Activated T-helper 2 cell treated with anti-CD3 and anti-CD28 coated beads, Interferon-gamma antibody, Interleukin-2, Interleukin-4, amounts not matched to agents 10 μg/mL and 5 μg/mL and 100 μg/mL, durations not matched to agents 14 hours and 24 hours and 36 hours (primary cell): ENCODE measurements around the gene CFAP73. TPM values are rescaled to one million over a fixed set of nuclear protein-coding genes. Genes with fewer than 3 reads are reported as not detected.
"Not testable (repeated sequence)": the region's sequence is repeated elsewhere in the genome, so short reads cannot be mapped to it uniquely, and the experiment has no call there.

Source experiments
- DNase-seq: peaks from one replicate; pipeline ENCODE4 v3.0.0; 2021; ENCODE audit warnings: low spot score
- H3K27ac Mint-ChIP-seq: one replicate; pipeline ENCODE4 v1.8.0; 2021; ENCODE audit warnings: mixed read lengths
- H3K27me3 Mint-ChIP-seq: one replicate; pipeline ENCODE4 v1.8.0; 2021; ENCODE audit warnings: low read depth, mixed read lengths
- H3K36me3 Mint-ChIP-seq: one replicate; pipeline ENCODE4 v1.8.0; 2021; ENCODE audit warnings: low read depth, mixed read lengths
- H3K4me1 Mint-ChIP-seq: one replicate; pipeline ENCODE4 v1.8.0; 2021; ENCODE audit warnings: low read depth, mixed read lengths
- H3K4me3 Mint-ChIP-seq: one replicate; pipeline ENCODE4 v1.8.0; 2021; ENCODE audit warnings: low read depth, mild to moderate bottlenecking, moderate library complexity, mixed read lengths
- H3K9me3 Mint-ChIP-seq: one replicate; pipeline ENCODE4 v1.8.0; 2021; ENCODE audit warnings: mixed read lengths
- intact Hi-C: fragments of 100-400 bp; cut with micrococcal nuclease; formaldehyde crosslinking; loops from one replicate; pipeline ENCODE4 v1.15.1; 2023
- total RNA-seq: library from RNA; stranded (reverse); gene quantifications from 2 replicates; pipeline ENCODE4 v1.2.3, GENCODE V29; 2022

Gene CFAP73
- total RNA-seq, 1 donor from 2014 or later: not detected

DNA sequence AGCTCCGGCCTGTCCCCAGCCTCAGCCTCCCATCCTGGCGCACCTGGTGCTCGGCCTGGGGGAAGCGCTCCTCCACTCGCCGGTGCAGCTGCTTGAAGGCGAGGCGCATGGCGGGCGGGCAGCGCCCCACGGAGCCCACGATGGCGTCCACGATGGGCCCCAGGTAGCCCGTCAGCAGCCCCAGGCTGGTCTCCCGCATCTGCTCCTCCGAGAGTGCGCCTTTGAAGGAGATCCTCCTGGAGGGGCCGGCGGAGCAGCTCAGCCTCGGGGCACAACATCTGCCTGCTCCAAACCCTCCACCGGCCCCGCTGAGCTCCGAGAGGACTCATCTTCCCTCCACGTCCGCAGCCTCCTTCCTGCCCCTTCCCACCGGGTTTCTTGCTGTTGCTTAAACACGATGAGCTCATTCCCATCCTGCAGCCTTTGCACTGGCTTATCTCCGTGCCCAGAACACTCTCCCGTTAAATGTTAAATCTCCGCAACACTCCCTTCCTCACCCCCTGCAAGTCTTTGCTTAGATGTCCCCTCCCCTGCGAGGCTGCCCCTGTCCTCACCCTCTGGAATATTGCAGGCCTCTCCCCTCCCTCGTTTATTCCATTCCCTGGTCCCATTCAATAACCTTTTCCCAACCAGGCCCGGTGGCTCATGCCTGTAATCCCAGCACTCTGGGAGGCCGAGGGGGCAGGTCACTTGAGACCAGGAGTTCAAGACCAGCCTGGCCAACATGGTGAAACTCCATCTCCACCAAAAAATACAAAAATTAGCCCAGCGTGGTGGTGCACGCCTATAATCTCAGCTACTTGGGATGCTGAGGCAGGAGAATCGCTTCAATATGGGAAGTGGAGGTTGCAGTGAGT, 37.3 kb upstream of the CFAP73 start:
- no peaks in the 10 kb centered on the region for H3K27me3 Mint-ChIP-seq
- no peaks in the 10 kb centered on the region for H3K9me3 Mint-ChIP-seq
- H3K4me3 Mint-ChIP-seq: no peak overlapping the region

GRCh38 chr12:113113397-113113796, 36.1 kb upstream of the CFAP73 start:
- no peak for DNase-seq
- H3K27ac Mint-ChIP-seq: no peak overlapping the region
- H3K4me1 Mint-ChIP-seq: no peaks in the 10 kb centered on the region
- no peaks in the 10 kb centered on the region for H3K36me3 Mint-ChIP-seq
- intact Hi-C loops: no loop called here
- no peaks in the 10 kb centered on the region for H3K9me3 Mint-ChIP-seq
- H3K4me3 Mint-ChIP-seq: no peak overlapping the region
- no peaks in the 10 kb centered on the region for H3K27me3 Mint-ChIP-seq

More for the DNA sequence above, 37.3 kb upstream of the CFAP73 start:
- Mint-ChIP-seq H3K4me1 (no peaks in the 10 kb centered on the region), H3K27ac (no peak overlapping the region), H3K36me3 (no peaks in the 10 kb centered on the region)
- intact Hi-C loops: no loop called here
- DNase-seq: no peak

DNA sequence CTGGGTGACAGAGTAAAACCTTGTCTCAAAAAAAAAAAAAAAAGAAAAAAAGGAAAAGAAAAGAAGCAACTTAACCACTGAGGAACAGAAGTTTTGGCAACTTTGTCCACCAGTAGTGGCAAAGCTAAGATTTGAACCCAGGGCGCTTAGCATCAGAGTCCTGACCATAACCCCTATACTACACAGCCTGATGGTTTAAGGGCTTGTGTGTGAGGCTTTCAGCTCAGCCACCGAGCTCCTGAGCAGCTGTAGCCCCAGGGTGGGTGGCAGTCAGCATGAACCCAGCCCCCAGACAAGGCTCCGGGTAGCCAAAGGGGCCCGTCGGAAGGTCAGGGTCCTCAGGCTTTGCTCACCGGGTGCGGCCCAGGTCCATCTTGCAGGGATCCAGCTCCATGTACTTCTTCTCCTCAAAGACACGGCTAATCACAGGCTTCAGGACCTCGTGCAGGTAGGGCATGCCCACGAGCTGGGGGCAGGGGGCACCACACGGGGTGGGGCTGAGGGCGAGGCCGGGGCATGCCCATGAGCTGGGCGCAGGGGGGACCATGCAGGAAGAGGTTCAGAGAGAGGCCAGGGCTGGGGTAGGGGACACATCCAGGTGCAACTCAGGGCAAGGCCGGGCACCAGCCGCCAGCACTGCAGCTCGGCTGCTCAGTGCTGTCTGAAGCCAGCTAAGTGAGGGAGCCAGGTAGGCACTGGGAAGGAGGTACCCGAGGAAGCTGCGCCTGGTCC, 34.9 kb upstream of the CFAP73 start:
- H3K4me3 Mint-ChIP-seq: no peak overlapping the region

GRCh38 chr12:113115455-113116126, 33.9 kb upstream of the CFAP73 start:
- Mint-ChIP-seq H3K9me3 (no peaks in the 10 kb centered on the region), H3K4me3 (no peak overlapping the region), H3K36me3 (no peaks in the 10 kb centered on the region), H3K4me1 (no peaks in the 10 kb centered on the region), H3K27me3 (no peaks in the 10 kb centered on the region), H3K27ac (no peak overlapping the region)
- intact Hi-C loops: no loop called here
- DNase-seq: no peak

More for the DNA sequence above, 34.9 kb upstream of the CFAP73 start:
- intact Hi-C loops: no loop called here
- Mint-ChIP-seq H3K4me1 (no peaks in the 10 kb centered on the region), H3K36me3 (no peaks in the 10 kb centered on the region), H3K9me3 (no peaks in the 10 kb centered on the region), H3K27me3 (no peaks in the 10 kb centered on the region), H3K27ac (no peak overlapping the region)
- DNase-seq: no peak

DNA sequence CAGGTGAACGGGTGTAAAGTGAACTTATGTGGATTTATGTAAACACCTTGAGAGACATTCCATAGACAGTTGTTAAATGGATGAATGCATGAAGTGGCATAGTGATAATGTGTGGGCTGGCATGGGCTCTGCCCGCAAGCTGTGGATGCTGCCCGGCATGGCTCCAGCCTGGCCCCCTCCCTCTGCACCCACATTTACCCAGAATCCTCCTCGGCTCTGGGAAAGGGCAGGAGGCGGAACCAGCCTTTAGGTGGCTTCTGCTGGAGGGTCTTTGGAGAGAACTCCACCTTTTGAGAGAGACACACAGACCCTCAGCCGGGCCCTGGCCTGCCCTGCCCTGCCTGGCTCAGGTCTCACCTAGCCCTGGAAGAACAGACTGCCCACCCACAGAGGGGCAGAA, 32.6 kb upstream of the CFAP73 start:
- Mint-ChIP-seq H3K9me3 (no peaks in the 10 kb centered on the region), H3K27ac (no peak overlapping the region), H3K4me3 (no peak overlapping the region), H3K27me3 (no peaks in the 10 kb centered on the region), H3K4me1 (no peaks in the 10 kb centered on the region), H3K36me3 (no peaks in the 10 kb centered on the region)
- intact Hi-C loops: no loop called here
- no peak for DNase-seq

DNA sequence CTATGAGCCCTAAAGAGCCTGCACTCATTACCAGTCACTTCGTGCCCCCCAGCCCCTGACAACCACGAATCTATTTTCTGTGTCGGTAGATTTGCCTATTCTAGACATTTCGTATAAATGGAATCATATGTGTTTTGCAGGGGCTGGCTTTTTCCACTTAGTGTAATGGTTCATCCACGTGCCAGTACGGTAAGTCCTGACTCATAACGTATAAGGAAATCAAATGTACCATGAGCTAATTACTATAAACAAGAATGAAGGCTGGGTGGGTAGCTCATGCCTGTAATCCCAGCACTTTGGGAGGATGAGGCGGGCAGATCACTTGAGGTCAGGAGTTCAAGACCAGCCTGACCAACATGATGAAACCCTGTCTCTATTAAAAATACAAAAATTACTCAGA, 31.8 kb upstream of the CFAP73 start:
- not testable (repeated sequence) for H3K4me3 Mint-ChIP-seq, H3K27ac Mint-ChIP-seq, H3K4me1 Mint-ChIP-seq

DNA sequence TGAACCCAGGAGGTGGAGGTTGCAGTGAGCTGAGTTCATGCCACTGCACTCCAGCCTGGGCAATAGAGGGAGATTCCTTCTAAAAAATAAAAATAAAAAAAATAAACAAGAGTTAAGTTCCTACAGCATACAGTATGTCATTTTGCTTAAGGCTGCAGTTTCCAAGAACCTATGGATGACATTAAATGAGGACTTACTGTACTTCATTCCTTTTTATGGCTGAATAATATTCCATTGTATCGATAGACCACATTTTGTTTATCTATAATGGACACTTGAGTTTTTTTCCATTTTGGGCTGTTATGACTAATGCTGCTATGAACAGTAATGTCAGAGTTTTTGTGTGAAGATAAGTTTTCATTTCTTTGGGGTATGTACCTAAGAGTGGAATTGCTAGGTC, 31.4 kb upstream of the CFAP73 start:
- Mint-ChIP-seq H3K4me1 (no peaks in the 10 kb centered on the region), H3K27me3 (no peaks in the 10 kb centered on the region), H3K27ac (no peak overlapping the region), H3K36me3 (no peaks in the 10 kb centered on the region), H3K9me3 (peaks cover 5% of the 10 kb centered on the region), H3K4me3 (no peak overlapping the region)
- no peak for DNase-seq
- intact Hi-C loops: no loop called here

More for the DNA sequence above, 31.8 kb upstream of the CFAP73 start:
- H3K27me3 Mint-ChIP-seq, intact Hi-C loops, H3K9me3 Mint-ChIP-seq, H3K36me3 Mint-ChIP-seq, DNase-seq: not testable (repeated sequence)

- H3K4me3 Mint-ChIP-seq: no peak overlapping the region
- no peak for DNase-seq
- no peaks in the 10 kb centered on the region for H3K27me3 Mint-ChIP-seq
- peaks cover 8% of the 10 kb centered on the region for H3K9me3 Mint-ChIP-seq
- no peak overlapping the region for H3K27ac Mint-ChIP-seq
- no peaks in the 10 kb centered on the region for H3K36me3 Mint-ChIP-seq
- intact Hi-C loops: no loop called here
- H3K4me1 Mint-ChIP-seq: no peaks in the 10 kb centered on the region
Observed at GRCh38 chr12:113119980-113120669, 29.4 kb upstream of the CFAP73 start.

DNA sequence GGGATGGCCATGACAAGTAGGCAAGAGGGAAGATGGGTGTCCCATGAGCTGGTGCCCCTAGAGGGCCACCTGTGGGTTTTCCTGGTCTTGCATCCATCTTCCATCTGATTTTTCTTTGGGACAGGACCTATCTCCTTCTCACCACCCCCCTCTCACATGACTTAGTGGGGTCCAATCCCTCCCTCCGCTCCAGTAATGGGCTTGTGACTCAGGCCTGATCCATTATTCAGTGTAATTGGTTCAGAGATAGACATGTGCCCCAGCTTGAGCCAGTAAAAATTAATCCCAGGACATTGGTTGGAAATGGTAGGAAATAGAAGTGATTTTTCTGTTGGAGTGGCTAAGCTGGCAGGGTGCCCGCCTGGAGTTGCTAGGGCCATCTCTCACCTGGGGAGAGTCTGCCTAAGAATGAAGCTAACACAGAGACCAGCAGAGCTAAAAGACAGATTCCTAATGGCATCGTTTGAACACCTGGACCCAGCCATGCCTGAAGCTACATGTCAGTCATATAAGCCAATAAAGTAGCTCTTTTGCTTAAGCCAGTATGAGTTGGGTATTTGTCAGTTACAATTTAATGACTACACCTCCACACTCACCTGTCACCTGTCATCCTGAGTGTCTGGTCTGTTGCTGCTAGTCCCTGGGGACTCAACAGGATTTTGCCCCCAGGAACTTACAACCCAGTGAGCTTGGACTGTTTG, 28.7 kb upstream of the CFAP73 start:
- peaks cover 8% of the 10 kb centered on the region for H3K9me3 Mint-ChIP-seq
- intact Hi-C loops: no loop called here
- no peak overlapping the region for H3K4me3 Mint-ChIP-seq
- DNase-seq: no peak
- no peak overlapping the region for H3K27ac Mint-ChIP-seq
- no peaks in the 10 kb centered on the region for H3K27me3 Mint-ChIP-seq
- H3K36me3 Mint-ChIP-seq: no peaks in the 10 kb centered on the region
- H3K4me1 Mint-ChIP-seq: no peaks in the 10 kb centered on the region

DNA sequence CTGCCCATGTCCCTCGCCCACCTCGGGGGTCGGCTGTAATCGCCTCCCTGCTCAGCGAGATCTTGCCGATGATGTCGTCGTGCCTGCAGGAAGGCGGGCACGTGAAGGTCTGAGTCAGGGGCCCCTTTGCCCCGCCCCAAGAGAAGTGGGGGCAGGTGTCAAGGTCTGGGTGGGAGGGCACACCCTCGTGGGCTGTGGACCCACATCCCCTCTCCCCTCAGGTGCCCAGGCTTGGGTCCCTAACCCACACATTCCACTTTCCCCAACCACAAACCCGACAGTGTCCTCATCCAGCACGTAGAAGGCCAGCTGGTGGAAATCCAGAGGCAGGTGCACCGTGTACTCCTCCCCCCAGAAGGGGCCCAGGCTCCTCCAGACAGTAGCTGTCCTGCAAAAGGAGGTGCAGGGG, 21.7 kb upstream of the CFAP73 start:
- H3K4me3 Mint-ChIP-seq: no peak overlapping the region
- H3K27ac Mint-ChIP-seq: no peak overlapping the region
- no peak for DNase-seq
- H3K27me3 Mint-ChIP-seq: no peaks in the 10 kb centered on the region
- intact Hi-C loops: no loop called here
- H3K4me1 Mint-ChIP-seq: no peaks in the 10 kb centered on the region
- H3K9me3 Mint-ChIP-seq: peaks cover 7% of the 10 kb centered on the region
- no peaks in the 10 kb centered on the region for H3K36me3 Mint-ChIP-seq

GRCh38 chr12:113128802-113129663, 20.5 kb upstream of the CFAP73 start:
- Mint-ChIP-seq H3K27me3 (no peaks in the 10 kb centered on the region), H3K4me1 (no peaks in the 10 kb centered on the region), H3K4me3 (no peak overlapping the region), H3K9me3 (no peaks in the 10 kb centered on the region), H3K27ac (no peak overlapping the region), H3K36me3 (no peaks in the 10 kb centered on the region)
- intact Hi-C loops: no loop called here
- no peak for DNase-seq
